ENCODE data around the gene CNR1. TPM values are rescaled to one million over a fixed set of nuclear protein-coding genes. Genes with fewer than 3 reads are reported as not detected.

Gene CNR1
- total RNA-seq, 1 experiment from 2014 or later: not detected

Other genes starting within 250 kb of the CNR1 start
- not detected in 2 replicates for gene SPACA1, start 118.5 kb downstream of the CNR1 start, total RNA-seq (2014; rRNA removed; shearing (Covaris generic))